Measurements from ENCODE around the gene RAB7B. TPM values are rescaled to one million over a fixed set of nuclear protein-coding genes. Genes with fewer than 3 reads are reported as not detected.

The RAB7B gene
- total RNA-seq, 1 donor from 2014 or later = not detected

- Mint-ChIP-seq H3K9me3 (no peaks in the 10 kb centered on the region), H3K4me3 (ENCODE audit: low read depth) (no peak overlapping the region), H3K27me3 (ENCODE audit: low read depth) (peaks cover 10% of the 10 kb centered on the region), H3K36me3 (ENCODE audit: low read depth) (no peaks in the 10 kb centered on the region), H3K4me1 (ENCODE audit: low read depth) (peaks cover 9% of the 10 kb centered on the region), H3K27ac (peak overlapping the region; percentile 20)
- DNase-seq (ENCODE audit: low spot score) = no peak
- intact Hi-C loops (cut with micrococcal nuclease) = no loop called here
Observed at GRCh38 chr1:205961405-205961804, 41.8 kb downstream of the RAB7B start.

- Mint-ChIP-seq H3K9me3 (no peaks in the 10 kb centered on the region), H3K27ac (no peak overlapping the region), H3K36me3 (ENCODE audit: low read depth) (no peaks in the 10 kb centered on the region), H3K4me1 (ENCODE audit: low read depth) (peaks cover 9% of the 10 kb centered on the region), H3K27me3 (ENCODE audit: low read depth) (peaks cover 19% of the 10 kb centered on the region), H3K4me3 (ENCODE audit: low read depth) (no peak overlapping the region)
- no peak for DNase-seq (ENCODE audit: low spot score)
- intact Hi-C loops (cut with micrococcal nuclease) = no loop called here
Observed at GRCh38 chr1:205959789-205960188, 43.4 kb downstream of the RAB7B start.

GRCh38 chr1:205955499-205955898, 47.7 kb downstream of the RAB7B start:
- Mint-ChIP-seq H3K36me3 (ENCODE audit: low read depth) (no peaks in the 10 kb centered on the region), H3K27ac (no peak overlapping the region), H3K27me3 (ENCODE audit: low read depth) (peaks cover 24% of the 10 kb centered on the region), H3K4me3 (ENCODE audit: low read depth) (no peak overlapping the region), H3K4me1 (ENCODE audit: low read depth) (no peaks in the 10 kb centered on the region), H3K9me3 (no peaks in the 10 kb centered on the region)
- DNase-seq (ENCODE audit: low spot score) = no peak
- intact Hi-C loops (cut with micrococcal nuclease) = no loop called here

GRCh38 chr1:205954819-205955404, 48.3 kb downstream of the RAB7B start:
- no peaks in the 10 kb centered on the region for H3K9me3 Mint-ChIP-seq
- no peak for DNase-seq (ENCODE audit: low spot score)
- intact Hi-C loops (cut with micrococcal nuclease) = no loop called here
- H3K4me3 Mint-ChIP-seq (ENCODE audit: low read depth) = no peak overlapping the region
- H3K4me1 Mint-ChIP-seq (ENCODE audit: low read depth) = no peaks in the 10 kb centered on the region
- H3K36me3 Mint-ChIP-seq (ENCODE audit: low read depth) = no peaks in the 10 kb centered on the region
- H3K27me3 Mint-ChIP-seq (ENCODE audit: low read depth) = peaks cover 23% of the 10 kb centered on the region
- H3K27ac Mint-ChIP-seq = no peak overlapping the region

- no peaks in the 10 kb centered on the region for H3K9me3 Mint-ChIP-seq
- no peaks in the 10 kb centered on the region for H3K36me3 Mint-ChIP-seq (ENCODE audit: low read depth)
- intact Hi-C loops (cut with micrococcal nuclease) = no loop called here
- no peak overlapping the region for H3K27ac Mint-ChIP-seq
- H3K4me1 Mint-ChIP-seq (ENCODE audit: low read depth) = no peaks in the 10 kb centered on the region
- DNase-seq (ENCODE audit: low spot score) = no peak
- peaks cover 16% of the 10 kb centered on the region for H3K27me3 Mint-ChIP-seq (ENCODE audit: low read depth)
- H3K4me3 Mint-ChIP-seq (ENCODE audit: low read depth) = no peak overlapping the region
Observed at GRCh38 chr1:205951746-205952145, 51.4 kb downstream of the RAB7B start.

GRCh38 chr1:205950826-205951549, 52.2 kb downstream of the RAB7B start:
- Mint-ChIP-seq H3K27ac (no peak overlapping the region), H3K9me3 (no peaks in the 10 kb centered on the region), H3K27me3 (ENCODE audit: low read depth) (peaks cover 17% of the 10 kb centered on the region), H3K4me3 (ENCODE audit: low read depth) (no peak overlapping the region), H3K4me1 (ENCODE audit: low read depth) (no peaks in the 10 kb centered on the region), H3K36me3 (ENCODE audit: low read depth) (no peaks in the 10 kb centered on the region)
- intact Hi-C loops (cut with micrococcal nuclease) = no loop called here
- DNase-seq (ENCODE audit: low spot score) = no peak

- Mint-ChIP-seq H3K4me1 (ENCODE audit: low read depth) (no peaks in the 10 kb centered on the region), H3K4me3 (ENCODE audit: low read depth) (no peak overlapping the region), H3K27ac (no peak overlapping the region), H3K9me3 (no peaks in the 10 kb centered on the region), H3K36me3 (ENCODE audit: low read depth) (no peaks in the 10 kb centered on the region), H3K27me3 (ENCODE audit: low read depth) (peaks cover 14% of the 10 kb centered on the region)
- intact Hi-C loops (cut with micrococcal nuclease) = no loop called here
- DNase-seq (ENCODE audit: low spot score) = no peak
Observed at GRCh38 chr1:205950280-205950679, 52.9 kb downstream of the RAB7B start.

GRCh38 chr1:205949753-205950152, 53.4 kb downstream of the RAB7B start:
- no peaks in the 10 kb centered on the region for H3K36me3 Mint-ChIP-seq (ENCODE audit: low read depth)
- H3K4me3 Mint-ChIP-seq (ENCODE audit: low read depth) = no peak overlapping the region
- H3K9me3 Mint-ChIP-seq = no peaks in the 10 kb centered on the region
- H3K27ac Mint-ChIP-seq = no peak overlapping the region
- H3K27me3 Mint-ChIP-seq (ENCODE audit: low read depth) = peaks cover 14% of the 10 kb centered on the region
- DNase-seq (ENCODE audit: low spot score) = no peak
- intact Hi-C loops (cut with micrococcal nuclease) = no loop called here
- H3K4me1 Mint-ChIP-seq (ENCODE audit: low read depth) = no peaks in the 10 kb centered on the region

- H3K27me3 Mint-ChIP-seq (ENCODE audit: low read depth) = peaks cover 12% of the 10 kb centered on the region
- H3K9me3 Mint-ChIP-seq = no peaks in the 10 kb centered on the region
- H3K27ac Mint-ChIP-seq = no peak overlapping the region
- no peaks in the 10 kb centered on the region for H3K4me1 Mint-ChIP-seq (ENCODE audit: low read depth)
- H3K36me3 Mint-ChIP-seq (ENCODE audit: low read depth) = no peaks in the 10 kb centered on the region
- DNase-seq (ENCODE audit: low spot score) = no peak
- no peak overlapping the region for H3K4me3 Mint-ChIP-seq (ENCODE audit: low read depth)
- intact Hi-C loops (cut with micrococcal nuclease) = no loop called here
Observed at GRCh38 chr1:205948886-205949285, 54.3 kb downstream of the RAB7B start.

- Mint-ChIP-seq H3K27me3 (ENCODE audit: low read depth) (peaks cover 17% of the 10 kb centered on the region), H3K4me3 (ENCODE audit: low read depth) (no peak overlapping the region), H3K9me3 (no peaks in the 10 kb centered on the region), H3K36me3 (ENCODE audit: low read depth) (no peaks in the 10 kb centered on the region), H3K4me1 (ENCODE audit: low read depth) (no peaks in the 10 kb centered on the region), H3K27ac (no peak overlapping the region)
- intact Hi-C loops (cut with micrococcal nuclease) = no loop called here
- DNase-seq (ENCODE audit: low spot score) = no peak
Observed at GRCh38 chr1:205948039-205948438, 55.2 kb downstream of the RAB7B start.

- H3K4me3 Mint-ChIP-seq (ENCODE audit: low read depth) = no peak overlapping the region
- intact Hi-C loops (cut with micrococcal nuclease) = no loop called here
- H3K27me3 Mint-ChIP-seq (ENCODE audit: low read depth) = peaks cover 20% of the 10 kb centered on the region
- H3K9me3 Mint-ChIP-seq = no peaks in the 10 kb centered on the region
- no peak overlapping the region for H3K27ac Mint-ChIP-seq
- DNase-seq (ENCODE audit: low spot score) = no peak
- no peaks in the 10 kb centered on the region for H3K4me1 Mint-ChIP-seq (ENCODE audit: low read depth)
- H3K36me3 Mint-ChIP-seq (ENCODE audit: low read depth) = no peaks in the 10 kb centered on the region
Observed at GRCh38 chr1:205947024-205947423, 56.2 kb downstream of the RAB7B start.

- no peak for DNase-seq (ENCODE audit: low spot score)
- no peak overlapping the region for H3K4me3 Mint-ChIP-seq (ENCODE audit: low read depth)
- peaks cover 22% of the 10 kb centered on the region for H3K27me3 Mint-ChIP-seq (ENCODE audit: low read depth)
- intact Hi-C loops (cut with micrococcal nuclease) = no loop called here
- H3K27ac Mint-ChIP-seq = no peak overlapping the region
- H3K36me3 Mint-ChIP-seq (ENCODE audit: low read depth) = no peaks in the 10 kb centered on the region
- H3K4me1 Mint-ChIP-seq (ENCODE audit: low read depth) = no peaks in the 10 kb centered on the region
- no peaks in the 10 kb centered on the region for H3K9me3 Mint-ChIP-seq
Observed at GRCh38 chr1:205945069-205945468, 58.1 kb downstream of the RAB7B start.

GRCh38 chr1:205944525-205944924, 58.7 kb downstream of the RAB7B start:
- no peak for DNase-seq (ENCODE audit: low spot score)
- Mint-ChIP-seq H3K4me1 (ENCODE audit: low read depth) (no peaks in the 10 kb centered on the region), H3K4me3 (ENCODE audit: low read depth) (no peak overlapping the region), H3K27ac (no peak overlapping the region), H3K9me3 (no peaks in the 10 kb centered on the region), H3K36me3 (ENCODE audit: low read depth) (no peaks in the 10 kb centered on the region), H3K27me3 (ENCODE audit: low read depth) (peaks cover 22% of the 10 kb centered on the region)
- intact Hi-C loops (cut with micrococcal nuclease) = no loop called here

Measured in activated T-helper 2 cell treated with anti-CD3 and anti-CD28 coated beads, Interferon-gamma antibody, Interleukin-2, Interleukin-4, amounts not matched to agents 10 μg/mL and 5 μg/mL and 100 μg/mL, durations not matched to agents 14 hours and 24 hours and 36 hours (primary cell).